GM19324 (cell line): ENCODE results near the gene SLC12A4.
"Not testable (repeated sequence)": the region's sequence is repeated elsewhere in the genome, so short reads cannot be mapped to it uniquely, and the experiment has no call there.

Experiments used
- ATAC-seq: cut with Tn5 transposase; IDR thresholded peaks from one replicate; pipeline ENCODE4 v1.9.1; 2021; ENCODE audit warnings: mild to moderate bottlenecking, moderate library complexity; ENCODE audit not compliant: unreplicated experiment, low FRiP score

The SLC12A4 gene

GRCh38 chr16:67942510-67943255, 25.8 kb downstream of the SLC12A4 start:
- no peak for ATAC-seq

GRCh38 chr16:67942200-67942509, 26.3 kb downstream of the SLC12A4 start:
- ATAC-seq = no peak

- ATAC-seq = no peak
Observed at GRCh38 chr16:67941469-67942199, 26.8 kb downstream of the SLC12A4 start.

DNA sequence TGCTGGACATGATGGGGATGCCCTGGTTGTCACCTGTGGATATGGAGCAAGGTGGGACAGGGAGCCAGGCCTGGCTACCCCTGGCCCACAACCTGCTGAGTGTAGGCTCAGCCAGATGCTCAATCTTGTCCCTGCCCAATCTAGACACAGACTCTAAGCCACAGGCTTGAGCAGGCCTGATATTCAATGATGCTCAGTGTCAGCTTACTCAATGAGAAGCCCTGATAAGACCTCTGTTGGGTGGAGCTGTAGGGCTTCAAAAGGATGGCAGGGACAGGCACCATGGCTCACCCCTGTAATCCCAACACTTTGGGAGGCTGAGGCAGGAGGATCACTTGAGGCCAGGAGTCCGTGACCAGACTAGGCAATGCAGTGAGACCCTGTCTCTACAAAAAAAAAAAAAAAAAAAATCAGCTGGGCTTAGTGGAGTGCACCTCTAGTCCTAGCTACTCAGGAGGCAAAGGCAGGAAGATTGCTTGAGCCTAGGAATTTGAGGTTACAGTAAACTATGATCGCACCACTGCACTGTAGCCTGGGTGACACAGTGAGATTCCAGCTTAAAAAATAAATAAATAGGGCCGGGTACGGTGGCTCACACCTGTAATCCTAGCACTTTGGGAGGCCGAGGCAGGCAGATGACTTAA, 27.9 kb downstream of the SLC12A4 start:
- ATAC-seq = no peak

GRCh38 chr16:67939507-67940445, 28.7 kb downstream of the SLC12A4 start:
- ATAC-seq = no peak

GRCh38 chr16:67937713-67938112, 30.7 kb downstream of the SLC12A4 start:
- ATAC-seq = not testable (repeated sequence)

DNA sequence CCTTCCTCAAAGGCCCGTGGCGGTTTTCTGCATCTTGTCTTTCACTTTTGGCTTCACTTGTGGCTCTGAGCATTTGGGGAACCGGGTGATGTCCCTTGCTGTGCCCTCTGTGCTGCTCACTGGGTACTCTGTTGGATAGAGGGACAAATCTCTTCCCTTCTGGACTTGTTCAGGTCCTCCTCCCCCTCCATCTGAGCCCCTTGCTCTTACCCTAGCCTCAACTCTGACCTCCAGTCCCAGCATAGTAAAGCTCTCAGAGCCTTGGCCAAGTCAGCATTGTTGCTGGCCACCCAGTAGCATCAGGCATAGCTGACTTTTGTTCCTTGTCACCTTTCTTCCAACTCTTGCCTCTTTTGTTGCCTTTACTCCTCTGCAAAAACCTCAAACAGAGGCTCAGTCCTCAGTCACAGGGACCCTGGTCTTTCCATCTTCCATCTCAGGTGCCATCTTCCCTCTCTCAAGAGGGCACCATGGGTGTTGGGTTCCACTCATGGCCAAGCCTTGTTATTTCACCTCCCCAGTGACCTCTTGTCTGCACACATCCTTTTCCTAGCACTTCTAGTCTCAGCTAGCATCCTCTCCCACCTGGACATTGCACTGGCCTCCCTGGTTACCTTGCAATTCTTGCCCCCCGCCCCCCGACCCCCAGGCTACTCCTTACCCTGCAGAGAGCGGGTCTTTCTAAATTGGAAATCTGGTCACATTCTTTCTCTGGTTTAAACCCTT, 31.4 kb downstream of the SLC12A4 start:
- ATAC-seq = no peak

DNA sequence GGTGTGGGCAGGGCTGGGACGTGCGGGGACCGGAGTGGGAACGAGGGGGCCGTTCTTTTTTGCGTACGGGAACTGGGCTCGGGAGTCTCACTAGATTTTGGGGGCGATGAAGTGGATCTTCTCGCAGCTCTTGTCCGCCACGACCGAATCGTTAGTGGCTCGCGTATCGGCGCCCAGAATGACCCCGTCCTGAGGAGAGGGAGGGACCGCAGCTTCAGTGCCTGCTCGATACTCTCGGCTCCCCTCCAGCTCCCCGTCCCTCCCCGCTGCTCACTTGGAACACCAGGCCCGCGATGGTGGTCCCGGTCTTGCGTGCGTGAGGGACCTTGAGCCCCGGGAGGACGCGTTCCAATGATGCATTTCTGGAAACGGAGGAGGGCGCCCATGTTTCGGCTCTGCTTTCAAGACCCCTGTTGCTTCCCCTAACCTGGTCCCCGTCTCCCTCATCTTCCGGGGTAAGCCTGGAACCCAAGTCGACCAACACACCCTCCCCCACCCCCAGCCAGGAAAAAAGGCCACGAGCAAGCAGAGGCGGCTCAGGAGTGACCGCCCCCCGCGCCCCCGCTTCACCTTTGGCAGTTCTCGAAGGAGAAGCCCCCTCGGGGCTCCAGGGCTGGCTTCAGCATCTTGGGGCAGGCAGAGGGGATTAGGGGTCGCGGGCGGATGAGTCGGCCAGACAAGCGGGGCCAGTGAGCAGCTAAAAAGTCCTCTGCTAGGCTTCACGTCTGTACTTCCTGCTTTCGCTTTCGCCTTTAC, 32.1 kb downstream of the SLC12A4 start, which contains the start of gene PSMB10:
PSMB10 (minus strand) TSS at position 727 of the 756 bp plus-strand sequence; CDS start at position 626, 101 bp downstream.
- ATAC-seq = peak; percentile 43

DNA sequence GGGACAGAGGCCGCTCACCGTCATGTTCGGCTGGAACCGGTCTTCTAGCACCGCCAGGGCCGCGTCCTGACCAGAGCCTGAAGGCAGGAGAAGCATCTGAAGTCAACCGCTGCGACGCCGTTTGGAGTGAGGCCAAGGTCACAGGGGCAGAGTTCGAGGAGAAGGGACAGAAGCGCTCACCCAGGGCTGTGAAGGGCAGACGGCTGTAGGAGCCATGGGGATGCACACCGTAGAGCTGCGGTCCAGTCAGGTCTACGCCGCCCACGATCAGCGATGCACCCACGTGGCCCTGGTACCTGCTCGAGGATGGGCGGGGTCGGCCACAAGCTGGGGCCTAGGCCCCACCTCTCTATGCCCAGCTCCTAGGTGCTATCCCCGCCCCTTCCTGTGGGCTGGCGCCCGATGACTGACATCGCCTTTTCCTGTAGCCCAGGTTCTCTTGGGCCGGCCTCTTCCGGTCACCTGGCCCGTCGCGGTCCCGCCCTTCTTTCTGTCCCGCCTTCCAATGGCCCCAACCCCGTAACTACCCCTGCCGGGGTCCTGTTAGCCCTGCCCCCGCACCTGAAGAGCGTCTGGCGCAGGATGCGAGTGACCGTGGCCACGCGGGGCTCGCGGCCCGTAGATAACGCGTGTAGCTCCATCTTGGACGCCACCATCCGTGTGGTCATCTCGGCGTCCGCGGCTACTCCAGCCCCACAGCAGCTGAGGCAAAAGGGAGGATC, 32.9 kb downstream of the SLC12A4 start:
- peak; percentile 87 for ATAC-seq

GRCh38 chr16:67935101-67935401, 33.4 kb downstream of the SLC12A4 start:
- no peak for ATAC-seq

DNA sequence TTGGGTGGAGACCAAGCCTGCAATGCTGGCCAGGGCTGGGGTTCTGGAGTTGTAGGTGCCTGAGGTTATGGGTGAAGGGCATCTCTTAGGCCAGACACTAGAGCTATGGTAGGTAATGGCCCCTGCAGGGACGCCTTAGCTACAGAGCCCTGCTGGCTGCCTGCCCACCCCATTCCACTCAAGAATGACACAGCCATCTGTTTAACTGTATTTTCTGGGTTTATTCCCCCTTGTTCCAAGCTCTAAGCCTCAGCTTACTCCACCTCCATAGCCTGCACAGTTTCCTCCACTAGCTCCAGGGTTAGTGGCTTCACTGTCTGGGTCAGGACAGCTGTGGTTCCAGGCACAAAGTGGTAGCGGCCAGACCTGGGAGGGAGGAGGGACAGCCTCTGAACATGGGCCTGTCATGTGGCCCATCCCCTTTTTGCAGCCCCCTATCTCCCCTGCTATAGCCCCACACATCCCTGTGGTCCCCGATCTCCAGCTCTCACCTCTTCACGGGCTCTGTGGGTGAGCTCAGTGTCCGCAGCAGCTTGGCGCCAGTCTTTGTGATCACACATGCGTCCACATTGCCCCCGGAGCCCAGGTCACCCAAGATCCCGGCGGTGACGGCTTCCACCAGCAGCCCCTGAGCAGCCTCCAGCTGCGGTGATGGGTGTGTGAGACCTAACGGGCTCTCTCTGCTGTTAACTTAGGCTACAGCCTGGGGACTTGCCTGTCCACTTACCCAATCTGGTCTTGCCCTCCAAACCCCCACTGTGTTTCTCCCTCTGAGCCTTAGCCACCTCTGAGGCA, 33.9 kb downstream of the SLC12A4 start:
- ATAC-seq = no peak

DNA sequence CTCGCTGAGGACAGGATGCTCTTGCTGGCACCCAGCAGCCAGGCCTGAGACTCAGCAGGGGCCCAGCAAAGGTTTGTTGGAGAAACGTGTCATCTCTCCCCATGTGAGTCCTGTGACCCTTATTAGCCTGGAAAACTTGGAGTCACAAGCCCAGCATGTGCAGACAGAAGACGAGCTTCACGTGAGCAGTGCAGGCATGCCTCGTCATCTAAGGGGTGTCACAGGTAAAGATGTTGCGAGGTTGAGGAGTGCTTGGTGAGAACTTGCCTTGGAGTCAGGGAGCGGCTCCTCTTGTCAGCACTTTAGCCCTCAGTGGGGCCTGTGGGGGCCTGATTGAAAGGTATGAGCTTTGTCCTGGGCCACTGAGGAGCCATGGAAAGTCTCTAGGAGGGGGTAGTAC, 34.6 kb downstream of the SLC12A4 start:
- ATAC-seq = no peak

DNA sequence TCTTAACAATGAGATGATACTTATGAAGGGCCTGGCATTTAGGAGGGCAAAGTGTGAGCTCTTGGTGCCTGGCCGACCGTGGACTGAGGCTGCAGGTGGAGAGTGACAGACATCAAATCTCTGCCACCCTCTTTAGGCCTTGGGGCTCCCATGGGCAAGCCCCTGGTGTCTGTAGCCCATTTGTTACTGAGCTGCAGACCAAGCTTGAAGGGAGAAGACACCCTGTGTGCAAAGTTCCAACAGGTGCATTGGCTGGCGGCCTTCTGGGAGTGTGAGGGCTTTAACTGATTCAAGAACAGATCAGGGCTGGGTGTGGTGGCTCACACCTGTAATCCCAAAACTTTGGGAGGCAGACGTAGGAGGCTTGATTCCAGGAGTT, 36.0 kb downstream of the SLC12A4 start:
- ATAC-seq = no peak

- ATAC-seq = no peak
Observed at GRCh38 chr16:67931712-67932461, 36.5 kb downstream of the SLC12A4 start, which contains the start of gene CTRL. CTRL (minus strand) TSS chr16:67931862; CDS start chr16:67931852, 10 bp downstream.

- no peak for ATAC-seq
Observed at GRCh38 chr16:67930678-67931211, 37.7 kb downstream of the SLC12A4 start.

GRCh38 chr16:67930191-67930590, 38.2 kb downstream of the SLC12A4 start:
- no peak for ATAC-seq
